Measurements from ENCODE around the gene SNRNP35.
"Not testable (repeated sequence)": the region's sequence is repeated elsewhere in the genome, so short reads cannot be mapped to it uniquely, and the experiment has no call there.

SNRNP35 gene

GRCh38 chr12:123483602-123484248 lies 25.8 kb downstream of the SNRNP35 start:
- in situ Hi-C loops (cut with HindIII; ENCODE audit: low pct_unique_long_range_greater_than_20kb, low sequenced_read_pairs), result no loop called here
- DNase-seq (ENCODE audit: low read depth in 1 of 2, low spot score in 1 of 2), result no peak
- TF ChIP-seq JUND (IDR thresholded peaks at IDR 0.05; ENCODE audit: low read depth), result no peak

GRCh38 chr12:123485756-123486155 lies 27.8 kb downstream of the SNRNP35 start:
- no peak for TF ChIP-seq JUND (IDR thresholded peaks at IDR 0.05; ENCODE audit: low read depth)
- DNase-seq (ENCODE audit: low read depth in 1 of 2, low spot score in 1 of 2), result no peak
- in situ Hi-C loops (cut with HindIII; ENCODE audit: low pct_unique_long_range_greater_than_20kb, low sequenced_read_pairs), result no loop called here

GRCh38 chr12:123487428-123487827 lies 29.5 kb downstream of the SNRNP35 start:
- no peak for TF ChIP-seq JUND (IDR thresholded peaks at IDR 0.05; ENCODE audit: low read depth)
- in situ Hi-C loops (cut with HindIII; ENCODE audit: low pct_unique_long_range_greater_than_20kb, low sequenced_read_pairs), result no loop called here
- no peak for DNase-seq (ENCODE audit: low read depth in 1 of 2, low spot score in 1 of 2)

DNA sequence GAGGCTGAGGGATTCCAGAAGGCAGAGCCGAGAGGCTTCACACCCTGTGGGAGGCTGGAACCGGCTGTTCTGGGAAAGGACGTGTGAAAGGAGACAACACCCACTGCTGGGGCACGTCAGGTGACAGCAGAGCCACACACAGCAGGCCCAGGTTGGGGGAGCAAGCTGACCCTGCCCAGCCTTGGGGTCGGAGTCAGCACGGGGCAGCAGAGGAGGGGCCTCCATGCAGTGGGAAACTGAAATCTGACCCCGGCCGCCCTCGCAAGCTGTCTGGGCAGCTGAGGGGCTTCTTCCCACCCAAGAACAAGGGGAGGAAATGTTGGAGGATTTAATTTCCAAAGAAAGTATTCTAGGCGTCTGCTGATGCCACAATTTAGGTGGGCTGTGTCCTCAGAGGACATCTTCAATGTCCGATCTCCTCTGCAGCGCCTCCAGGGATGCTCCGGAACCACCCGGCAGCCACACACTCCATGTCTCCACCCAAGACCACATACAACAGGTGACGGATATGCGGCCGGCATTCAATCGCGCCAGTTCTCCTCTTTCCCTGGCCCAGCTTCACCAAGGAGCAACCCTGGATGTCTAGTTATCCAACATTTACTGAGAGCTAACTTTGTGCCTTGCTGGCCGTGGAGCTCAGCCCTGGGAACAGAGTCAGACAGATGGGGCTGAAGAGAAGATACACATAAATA lies 30.7 kb downstream of the SNRNP35 start:
- no peak for DNase-seq (ENCODE audit: low read depth in 1 of 2, low spot score in 1 of 2)
- TF ChIP-seq JUND (IDR thresholded peaks at IDR 0.05; ENCODE audit: low read depth), result no peak
- in situ Hi-C loops (cut with HindIII; ENCODE audit: low pct_unique_long_range_greater_than_20kb, low sequenced_read_pairs), result no loop called here

GRCh38 chr12:123489580-123489979 lies 31.6 kb downstream of the SNRNP35 start:
- in situ Hi-C loops (cut with HindIII; ENCODE audit: low pct_unique_long_range_greater_than_20kb, low sequenced_read_pairs), result no loop called here
- no peak for TF ChIP-seq JUND (IDR thresholded peaks at IDR 0.05; ENCODE audit: low read depth)
- DNase-seq (ENCODE audit: low read depth in 1 of 2, low spot score in 1 of 2), result no peak

- DNase-seq (ENCODE audit: low read depth in 1 of 2, low spot score in 1 of 2), result no peak
Observed at GRCh38 chr12:123490089-123490488, 32.1 kb downstream of the SNRNP35 start.

DNA sequence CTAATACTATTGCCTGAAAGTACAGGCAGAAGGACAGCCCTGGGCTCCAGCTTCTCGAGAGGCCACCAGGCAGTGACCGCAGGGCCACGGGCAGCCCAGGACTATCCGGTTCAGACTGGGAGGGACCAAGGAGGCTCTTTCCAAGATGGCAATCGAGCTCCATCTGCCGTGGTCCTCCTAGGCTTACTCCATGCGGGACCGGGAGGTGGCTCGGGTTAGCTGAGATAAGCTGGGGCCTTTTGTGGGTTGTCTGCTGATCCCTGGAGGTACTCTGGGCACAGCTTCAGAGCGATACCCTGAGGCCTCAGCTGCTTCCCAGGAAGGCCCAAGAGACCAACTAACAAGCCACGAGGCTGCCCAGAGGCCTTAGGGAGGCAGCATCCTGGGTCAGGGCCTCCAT lies 33.1 kb downstream of the SNRNP35 start:
- DNase-seq (ENCODE audit: low read depth in 1 of 2, low spot score in 1 of 2), result no peak
- no peak for TF ChIP-seq JUND (IDR thresholded peaks at IDR 0.05; ENCODE audit: low read depth)
- in situ Hi-C loops (cut with HindIII; ENCODE audit: low pct_unique_long_range_greater_than_20kb, low sequenced_read_pairs), result no loop called here

More at GRCh38 chr12:123490089-123490488, 32.1 kb downstream of the SNRNP35 start:
- TF ChIP-seq JUND (IDR thresholded peaks at IDR 0.05; ENCODE audit: low read depth), result no peak
- in situ Hi-C loops (cut with HindIII; ENCODE audit: low pct_unique_long_range_greater_than_20kb, low sequenced_read_pairs), result no loop called here

DNA sequence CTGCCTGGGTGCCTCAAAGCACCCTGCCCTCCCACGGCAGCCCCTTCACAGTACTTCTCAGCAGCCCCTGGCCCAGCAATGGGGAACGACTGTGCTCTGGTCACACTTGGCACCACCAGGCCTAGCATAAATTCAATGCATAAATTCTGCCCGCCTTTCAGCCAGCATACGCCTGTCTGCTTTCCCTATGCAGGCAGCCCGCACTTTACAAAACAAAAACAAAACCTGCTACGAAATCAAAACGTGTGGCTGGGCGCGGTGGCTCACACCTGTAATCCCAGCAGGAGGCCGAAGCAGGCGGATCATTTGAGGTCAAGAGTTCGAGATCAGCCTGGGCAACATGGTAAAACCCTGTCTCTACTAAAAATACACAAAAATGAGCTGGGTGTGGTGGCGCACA lies 33.5 kb downstream of the SNRNP35 start:
- DNase-seq (ENCODE audit: low read depth in 1 of 2, low spot score in 1 of 2), result no peak
- in situ Hi-C loops (cut with HindIII; ENCODE audit: low pct_unique_long_range_greater_than_20kb, low sequenced_read_pairs), result no loop called here
- TF ChIP-seq JUND (IDR thresholded peaks at IDR 0.05; ENCODE audit: low read depth), result no peak

- DNase-seq (ENCODE audit: low read depth in 1 of 2, low spot score in 1 of 2); in situ Hi-C loops (cut with HindIII; ENCODE audit: low pct_unique_long_range_greater_than_20kb, low sequenced_read_pairs): not testable (repeated sequence)
Observed at GRCh38 chr12:123492339-123493039, 34.5 kb downstream of the SNRNP35 start.

DNA sequence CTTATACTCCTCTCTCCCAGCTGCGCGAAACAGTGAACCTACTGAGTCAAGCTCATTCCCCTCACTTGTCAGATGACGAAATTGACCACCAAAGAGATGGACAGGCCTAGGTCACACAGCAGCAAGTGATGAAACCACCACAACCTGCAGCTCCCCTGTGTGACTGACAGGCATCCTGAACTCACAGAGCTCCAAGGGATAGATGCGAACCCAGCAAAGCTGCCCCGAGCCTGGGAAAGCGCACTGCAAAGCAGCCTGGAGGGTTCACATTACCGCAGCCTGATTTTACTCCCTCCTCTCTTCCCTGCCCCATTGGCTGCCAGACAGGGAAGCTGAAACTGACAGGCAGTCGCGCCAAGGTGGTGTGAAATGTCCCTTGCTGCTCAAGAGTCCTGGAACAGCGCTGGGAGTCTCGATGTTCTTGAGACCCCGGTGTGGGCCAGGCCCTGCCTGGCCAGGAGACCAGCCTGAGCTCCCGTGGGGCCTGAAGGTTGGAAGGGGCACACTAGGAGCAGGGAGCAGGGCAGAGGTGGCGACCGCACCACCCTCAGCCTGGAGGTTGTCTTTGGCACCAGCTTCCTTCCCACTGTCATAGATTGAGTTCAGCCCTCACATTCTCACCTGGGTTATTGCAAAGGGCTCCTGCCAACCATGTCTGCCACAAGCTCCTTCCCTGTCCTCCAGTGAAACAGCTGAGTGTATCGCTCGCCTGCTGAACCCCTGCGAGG lies 36.3 kb downstream of the SNRNP35 start:
- DNase-seq (ENCODE audit: low read depth in 1 of 2, low spot score in 1 of 2), result no peak
- in situ Hi-C loops (cut with HindIII; ENCODE audit: low pct_unique_long_range_greater_than_20kb, low sequenced_read_pairs), result no loop called here
- TF ChIP-seq JUND (IDR thresholded peaks at IDR 0.05; ENCODE audit: low read depth), result no peak

GRCh38 chr12:123497065-123497464 lies 39.1 kb downstream of the SNRNP35 start:
- in situ Hi-C loops (cut with HindIII; ENCODE audit: low pct_unique_long_range_greater_than_20kb, low sequenced_read_pairs), result no loop called here
- DNase-seq (ENCODE audit: low read depth in 1 of 2, low spot score in 1 of 2), result no peak
- no peak for TF ChIP-seq JUND (IDR thresholded peaks at IDR 0.05; ENCODE audit: low read depth)

GRCh38 chr12:123498126-123498825 lies 40.3 kb downstream of the SNRNP35 start:
- no peak for TF ChIP-seq JUND (IDR thresholded peaks at IDR 0.05; ENCODE audit: low read depth)
- DNase-seq (ENCODE audit: low read depth in 1 of 2, low spot score in 1 of 2), result no peak
- in situ Hi-C loops (cut with HindIII; ENCODE audit: low pct_unique_long_range_greater_than_20kb, low sequenced_read_pairs), result no loop called here

All from T47D (cell line).